H1 (cell line): Measurements from ENCODE around the gene FAM24A. TPM values are rescaled to one million over a fixed set of nuclear protein-coding genes. Genes with fewer than 3 reads are reported as not detected.

Experiments
- CTCF ChIA-PET: fragments of 300-600 bp; sonication (Branson Sonifier 250); formaldehyde crosslinking; loops from one replicate; lab custom pipeline; 2021; ENCODE audit not compliant: partially characterized antibody; lab: Charles Lee
- POLR2A ChIA-PET: fragments of 300-600 bp; sonication (Branson Sonifier 250); formaldehyde crosslinking; loops from one replicate; lab custom pipeline; 2021; ENCODE audit warnings: inconsistent platforms; ENCODE audit not compliant: partially characterized antibody; lab: Charles Lee
- DNase-seq, 2 experiments: peaks; one replicate each; pipeline versions ENCODE4 v3.0.0 to v3.0.0-alpha.2; 2010 to 2022; ENCODE audit warnings: low spot score in 2 of 2, low read depth in 1 of 2, mixed read lengths in 1 of 2
- FAIRE-seq: peaks from 2 replicates; lab custom pipeline; 2011; peaks lifted over from hg19 to GRCh38; lab: Jason Lieb, UNC
- H2AFZ ChIP-seq: 2 replicates; pipeline ENCODE4 v1.8.1; 2012; ENCODE audit warnings: low read length, inconsistent platforms
- H2AK5ac ChIP-seq: 2 replicates; pipeline ENCODE4 v1.6.1; 2013; ENCODE audit warnings: low read depth, low read length
- H2BK120ac ChIP-seq: replicated peaks from 2 replicates; pipeline ENCODE3; 2013; ENCODE audit warnings: low read depth, low read length, inconsistent platforms
- H2BK12ac ChIP-seq: 2 replicates; pipeline ENCODE4 v1.6.1; 2013; ENCODE audit warnings: low read depth, low read length
- H2BK15ac ChIP-seq: 2 replicates; pipeline ENCODE4 v1.6.1; 2013; ENCODE audit warnings: low read length
- H2BK20ac ChIP-seq: 2 replicates; pipeline ENCODE4 v1.6.1; 2013; ENCODE audit warnings: low read length
- H2BK5ac ChIP-seq: 2 replicates; pipeline ENCODE4 v1.6.1; 2013; ENCODE audit warnings: low read depth, low read length
- H3K14ac ChIP-seq: 2 replicates; pipeline ENCODE4 v1.6.1; 2013; ENCODE audit warnings: inconsistent platforms; ENCODE audit not compliant: insufficient read length
- H3K18ac ChIP-seq: 2 replicates; pipeline ENCODE4 v1.6.1; 2013; ENCODE audit warnings: low read length; ENCODE audit errors: extremely low read depth
- H3K23ac ChIP-seq: 2 replicates; pipeline ENCODE4 v1.6.1; 2013; ENCODE audit warnings: inconsistent platforms; ENCODE audit not compliant: insufficient read length
- H3K23me2 ChIP-seq: 2 replicates; pipeline ENCODE4 v1.6.1; 2013; ENCODE audit warnings: low read depth, low read length
- H3K27ac ChIP-seq: 2 replicates; pipeline ENCODE4 v1.6.1; 2011; ENCODE audit warnings: low read depth, low read length, inconsistent platforms
- H3K27me3 ChIP-seq, 4 experiments: replicated peaks in 1 of 4; 1 replicate in 1 of 4; 2 replicates in 3 of 4; pipeline versions ENCODE4 v1.6.1 to v1.8.1; 2011 to 2013; ENCODE audit warnings: low read length in 3 of 4, mild to moderate bottlenecking in 3 of 4, inconsistent platforms in 2 of 4, mixed read lengths in 2 of 4, moderate library complexity in 1 of 4; ENCODE audit not compliant: control insufficient read depth in 3 of 4, insufficient read depth in 3 of 4; ENCODE audit errors: extremely low read depth in 1 of 4
- H3K36me3 ChIP-seq, 4 experiments: 2 replicates each; pipeline versions ENCODE4 v1.6.1 to v1.8.1; 2011 to 2013; ENCODE audit warnings: mild to moderate bottlenecking in 4 of 4, low read length in 3 of 4, moderate library complexity in 2 of 4, control low read depth in 1 of 4, inconsistent platforms in 1 of 4; ENCODE audit not compliant: insufficient read depth in 4 of 4, control insufficient read depth in 2 of 4
- H3K4ac ChIP-seq: replicated peaks from 2 replicates; pipeline ENCODE3; 2013; ENCODE audit warnings: low read length, low read depth, mixed read lengths, inconsistent platforms; ENCODE audit not compliant: insufficient read length
- H3K4me1 ChIP-seq, 4 experiments: replicated peaks in 1 of 4; 1 replicate in 1 of 4; 2 replicates in 3 of 4; pipeline versions ENCODE4 v1.6.1 to v1.8.1; 2011 to 2013; ENCODE audit warnings: low read length in 3 of 4, inconsistent platforms in 2 of 4, mixed read lengths in 1 of 4; ENCODE audit not compliant: insufficient read depth in 4 of 4, control insufficient read depth in 3 of 4
- H3K4me2 ChIP-seq, 2 experiments: 2 replicates each; pipeline versions ENCODE4 v1.6.1 to v1.8.1; 2011 to 2013; ENCODE audit warnings: low read depth in 2 of 2, low read length in 2 of 2, control low read depth in 1 of 2, inconsistent platforms in 1 of 2, mild to moderate bottlenecking in 1 of 2; ENCODE audit not compliant: insufficient read depth in 1 of 2
- H3K4me3 ChIP-seq, 4 experiments: fragments of 200-600, 300-600 bp in 1 of 4; sonication (generic), shearing (Covaris generic), sonication (Bioruptor Twin) in 1 of 4; 2 replicates each; pipeline versions ENCODE4 v1.5.1 to v1.8.1; 2011 to 2016; ENCODE audit warnings: low read length in 4 of 4, low read depth in 3 of 4, control low read depth in 2 of 4, inconsistent platforms in 2 of 4, mild to moderate bottlenecking in 2 of 4, mixed read lengths in 1 of 4, moderate library complexity in 1 of 4; ENCODE audit not compliant: insufficient read depth in 2 of 4; ENCODE audit errors: extremely low read depth in 1 of 4
- H3K56ac ChIP-seq: replicated peaks from 2 replicates; pipeline ENCODE3; 2013; ENCODE audit warnings: low read depth, mild to moderate bottlenecking, mixed read lengths, low read length, inconsistent platforms; ENCODE audit not compliant: insufficient read length
- H3K79me1 ChIP-seq: 2 replicates; pipeline ENCODE4 v1.6.1; 2013; ENCODE audit warnings: low read depth, low read length, control low read depth
- H3K79me2 ChIP-seq, 2 experiments: 2 replicates each; pipeline versions ENCODE4 v1.6.1 to v1.8.1; 2012 to 2013; ENCODE audit warnings: low read length in 2 of 2, mild to moderate bottlenecking in 2 of 2, inconsistent platforms in 1 of 2; ENCODE audit not compliant: insufficient read depth in 2 of 2, control insufficient read depth in 1 of 2
- H3K9ac ChIP-seq, 4 experiments: replicated peaks in 1 of 4; 1 replicate in 1 of 4; 2 replicates in 3 of 4; pipeline versions ENCODE4 v1.6.1 to v1.8.1; 2011 to 2013; ENCODE audit warnings: low read depth in 3 of 4, low read length in 3 of 4, control low read depth in 2 of 4, mild to moderate bottlenecking in 2 of 4, moderate library complexity in 2 of 4, inconsistent platforms in 1 of 4; ENCODE audit errors: extremely low read depth in 1 of 4
- H3K9me3 ChIP-seq, 2 experiments: 2 replicates each; pipeline versions ENCODE4 v1.6.1 to v1.8.1; 2012 to 2013; ENCODE audit warnings: mild to moderate bottlenecking in 2 of 2, moderate library complexity in 2 of 2, control low read depth in 1 of 2, inconsistent platforms in 1 of 2, low read depth in 1 of 2, low read length in 1 of 2, mixed read lengths in 1 of 2; ENCODE audit not compliant: insufficient read depth in 2 of 2
- H4K20me1 ChIP-seq, 2 experiments: replicated peaks in 1 of 2; 2 replicates each; pipeline versions ENCODE3 to v1.8.1; 2011 to 2013; ENCODE audit warnings: inconsistent platforms in 2 of 2, low read length in 2 of 2, mild to moderate bottlenecking in 1 of 2; ENCODE audit not compliant: insufficient read depth in 2 of 2, control insufficient read depth in 1 of 2
- H4K5ac ChIP-seq: 2 replicates; pipeline ENCODE4 v1.6.1; 2013; ENCODE audit warnings: low read length, low read depth, mixed read lengths, inconsistent platforms; ENCODE audit not compliant: insufficient read length
- H4K8ac ChIP-seq: 2 replicates; pipeline ENCODE4 v1.8.0; 2013; ENCODE audit warnings: mild to moderate bottlenecking, moderate library complexity, low read length, inconsistent platforms; ENCODE audit not compliant: insufficient read depth; ENCODE audit errors: extremely low read depth
- H4K91ac ChIP-seq: replicated peaks from 2 replicates; pipeline ENCODE3; 2013; ENCODE audit warnings: low read length, mixed read lengths, inconsistent platforms; ENCODE audit not compliant: insufficient read length
- HDAC2 ChIP-seq, 2 experiments: fragments of 300-600 bp in 1 of 2; sonication (generic) in 1 of 2; IDR thresholded peaks; 2 replicates each; pipeline ENCODE4 v1.6.1; 2011 to 2012; ENCODE audit warnings: low read depth in 2 of 2, low read length in 2 of 2, mild to moderate bottlenecking in 2 of 2, moderate library complexity in 2 of 2, borderline replicate concordance in 1 of 2, inconsistent platforms in 1 of 2
- RFX5 ChIP-seq: IDR thresholded peaks from 2 replicates; pipeline ENCODE4 v1.6.1; 2011; ENCODE audit warnings: low read depth, low read length, improper control_type of control experiment, borderline replicate concordance
- TAF7 ChIP-seq: optimal IDR thresholded peaks from 2 replicates; pipeline ENCODE3; 2011; ENCODE audit warnings: low read depth, mild to moderate bottlenecking, inconsistent platforms, low read length, moderate library complexity, borderline replicate concordance
- YY1 ChIP-seq: IDR thresholded peaks from 2 replicates; pipeline ENCODE4 v1.6.1; 2011; ENCODE audit warnings: low read depth, mild to moderate bottlenecking, low read length
- WGBS, 2 experiments: shearing (Covaris generic) in 1 of 2; methylation state at CpG; one replicate each; pipeline versions ENCODE4 v1.1.6 to v1.1.7; 2013 to 2015; ENCODE audit warnings: low lambda C conversion rate in 2 of 2, mixed read lengths in 2 of 2, inconsistent platforms in 1 of 2, low coverage in 1 of 2, missing lambda C conversion rate in 1 of 2; ENCODE audit not compliant: insufficient replicate concordance in 2 of 2, insufficient coverage in 1 of 2, insufficient read length in 1 of 2; ENCODE audit errors: extremely low coverage in 1 of 2, missing lambda C conversion rate in 1 of 2; 5-methylcytosine and 5-hydroxymethylcytosine counted together
- polyA plus RNA-seq, 7 experiments: library from polyadenylated mRNA; depleted of rRNA in 3 of 7; stranded (reverse) in 5 of 7; unstranded in 2 of 7; fragments of >200 nt in 5 of 7; fragments of 200-250 nt in 2 of 7; gene quantifications; 1 replicate in 5 of 7; 2 replicates in 1 of 7; 4 replicates in 1 of 7; pipeline versions ENCODE4 v1.2.1 to v1.2.3, GENCODE V29; 2011 to 2013; ENCODE audit warnings: missing spikeins in 2 of 7, mixed read lengths in 2 of 7
- total RNA-seq: library from RNA; stranded (reverse); fragmentation: NEBNext Ultra II Directional; extraction: Animal tissue kit (Norgen Biotek cat#: 25700); gene quantifications from 2 replicates; pipeline ENCODE4 v1.2.1, GENCODE V29; 2021

FAM24A gene
- total and polyA plus RNA-seq, 2 of the 8 experiments (the other 6 are each of a cell fraction or from before 2014, with no cell fraction given): not detected

DNA sequence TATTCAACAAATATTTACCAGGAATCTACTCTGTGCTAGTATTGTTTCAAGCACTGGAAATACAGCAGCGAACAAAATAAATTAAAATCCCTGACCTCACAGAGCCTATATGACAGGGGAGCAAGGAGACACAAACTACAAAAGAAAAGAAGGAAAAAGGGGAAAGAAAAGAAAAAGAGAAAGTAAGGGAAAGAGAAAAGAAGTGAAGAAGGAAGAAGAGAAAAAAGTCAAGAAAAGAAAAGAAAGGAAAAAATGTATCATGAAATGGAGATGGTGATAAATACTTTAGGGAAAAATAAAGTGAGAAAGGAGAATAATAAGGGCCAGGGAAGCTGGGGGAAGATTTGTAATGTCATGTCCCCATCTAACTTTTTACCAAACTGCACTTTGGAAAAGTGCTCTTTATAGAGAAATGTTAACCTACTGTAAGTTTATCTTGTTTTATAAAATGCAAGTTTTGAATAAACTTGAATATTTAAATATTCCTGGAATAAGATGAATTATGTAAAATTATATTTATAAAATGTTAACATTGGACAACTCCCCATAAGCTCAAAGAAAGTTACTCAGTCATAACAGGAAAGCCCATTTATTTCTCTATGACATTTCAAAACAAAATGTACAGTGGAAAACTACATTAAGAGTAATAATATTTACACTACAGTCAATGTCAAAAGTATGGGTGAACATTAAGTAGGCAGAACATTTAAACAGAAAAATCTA lies 28.9 kb downstream of the FAM24A start:
- Histone ChIP-seq H2AFZ (no peak overlapping the region), H4K5ac (no peak overlapping the region), H3K27ac (no peak overlapping the region), H3K23me2 (no peaks in the 10 kb centered on the region), H2BK120ac (no peak overlapping the region), H2BK15ac (no peak overlapping the region), H3K36me3 (peaks cover 0 to 19% (median 7%) of the 10 kb centered on the region in 4 experiments; a peak in 4 of 8 replicates), H2BK12ac (no peak overlapping the region), H3K4ac (no peak overlapping the region), H3K18ac (no peak overlapping the region), H3K9ac (no peak overlapping the region), H4K20me1 (no peaks in the 10 kb centered on the region), H3K14ac (no peak overlapping the region), H3K4me1 (no peaks in the 10 kb centered on the region), H4K8ac (no peak overlapping the region), H3K27me3 (no peaks in the 10 kb centered on the region), H2AK5ac (no peak overlapping the region), H3K56ac (no peak overlapping the region), H3K4me2 (no peak overlapping the region), H2BK5ac (no peak overlapping the region), H2BK20ac (no peak overlapping the region), H3K4me3 (no peak overlapping the region), H3K79me1 (no peaks in the 10 kb centered on the region), H3K79me2 (no peaks in the 10 kb centered on the region), H3K23ac (no peak overlapping the region), H3K9me3 (no peaks in the 10 kb centered on the region), H4K91ac (no peak overlapping the region)
- FAIRE-seq: no peak
- no peak for TF ChIP-seq TAF7
- TF ChIP-seq YY1: no peak
- no peak for TF ChIP-seq HDAC2 (IDR thresholded peaks at IDR 0.05; ENCODE audit: borderline replicate concordance in 1 of 2, low read depth in 2 of 2, low read length in 2 of 2)
- TF ChIP-seq RFX5: no peak
- WGBS, 2 experiments: 100% methylated on average over 1 of the region's 1 CpG; no CpG with 5 or more reads in 1 of the 2 experiments
- ChIA-PET POLR2A (no interaction called here), CTCF (interaction anchor here (0.6 to 1.2 kb wide), 2 partner anchors 56 to 209 kb away, joined by 3 read pairs; no protein-coding TSS in a partner anchor)
- no peak for DNase-seq
